HG03442 (cell line): Measurements from ENCODE around the gene KIAA0825.
"Not testable (repeated sequence)": the region's sequence is repeated elsewhere in the genome, so short reads cannot be mapped to it uniquely, and the experiment has no call there.

ENCODE experiments used
- ATAC-seq: cut with Tn5 transposase; IDR thresholded peaks from one replicate; pipeline ENCODE4 v1.9.1; 2021; ENCODE audit warnings: mild to moderate bottlenecking, moderate library complexity; ENCODE audit not compliant: unreplicated experiment

Gene KIAA0825

GRCh38 chr5:94116317-94116716, 502.1 kb downstream of the KIAA0825 start:
- not testable (repeated sequence) for ATAC-seq

GRCh38 chr5:94113087-94113486, 505.3 kb downstream of the KIAA0825 start:
- no peak for ATAC-seq

- ATAC-seq: peak; percentile 100
Measured at GRCh38 chr5:94111209-94112004, 507.0 kb downstream of the KIAA0825 start.

- no peak for ATAC-seq
Measured at GRCh38 chr5:94103514-94104245, 514.7 kb downstream of the KIAA0825 start.
